Hematopoietic multipotent progenitor cell treated with erythropoietin and hydrocortisone succinate and interleukin-3 and kit ligand, for 4 days (in vitro differentiated cells): Measurements from ENCODE around the gene RIIAD1.
"Not testable (repeated sequence)": the region's sequence is repeated elsewhere in the genome, so short reads cannot be mapped to it uniquely, and the experiment has no call there.

Experiments used
- DNase-seq: peaks from one replicate; pipeline ENCODE4 v3.0.0-alpha.2; 2015

The RIIAD1 gene

GRCh38 chr1:151737026-151737425 lies 15.7 kb downstream of the RIIAD1 start:
- DNase-seq, result no peak

GRCh38 chr1:151737479-151737878 lies 16.2 kb downstream of the RIIAD1 start:
- DNase-seq, result no peak

GRCh38 chr1:151739590-151740355 lies 18.5 kb downstream of the RIIAD1 start:
- peak; percentile 15 for DNase-seq

GRCh38 chr1:151741516-151741915 lies 20.2 kb downstream of the RIIAD1 start:
- no peak for DNase-seq

- DNase-seq, result peak; percentile 20
Observed at GRCh38 chr1:151756291-151756690, 35.0 kb downstream of the RIIAD1 start.

GRCh38 chr1:151759241-151759640 lies 37.9 kb downstream of the RIIAD1 start:
- no peak for DNase-seq

- no peak for DNase-seq
Observed at GRCh38 chr1:151760597-151761385, 39.5 kb downstream of the RIIAD1 start.

GRCh38 chr1:151762941-151763921 lies 41.9 kb downstream of the RIIAD1 start, which contains the start of gene MRPL9:
TSS of gene MRPL9 (minus strand) at chr1:151763496. CDS start at chr1:151763479, 17 bp downstream.
- DNase-seq, result peak; percentile 93

- no peak for DNase-seq
Observed at GRCh38 chr1:151763990-151764389, 42.7 kb downstream of the RIIAD1 start.

GRCh38 chr1:151768351-151769066 lies 47.2 kb downstream of the RIIAD1 start:
- DNase-seq, result peak; percentile 35

GRCh38 chr1:151769270-151769669 lies 47.9 kb downstream of the RIIAD1 start:
- DNase-seq, result not testable (repeated sequence)

- no peak for DNase-seq
Observed at GRCh38 chr1:151773702-151774101, 52.4 kb downstream of the RIIAD1 start.

GRCh38 chr1:151774256-151774922 lies 53.1 kb downstream of the RIIAD1 start:
- peak; percentile 82 for DNase-seq

- peak; percentile 21 for DNase-seq
Observed at GRCh38 chr1:151775894-151776664, 54.8 kb downstream of the RIIAD1 start.

GRCh38 chr1:151776665-151777062 lies 55.3 kb downstream of the RIIAD1 start:
- no peak for DNase-seq

GRCh38 chr1:151777317-151777716 lies 56.0 kb downstream of the RIIAD1 start:
- no peak for DNase-seq
